Right lobe of liver (tissue), 4 donors: ENCODE measurements around the gene ADAM8.

Experiments
- POLR2A ChIP-seq: fragments of 450-650 bp; IDR thresholded peaks from one replicate; pipeline ENCODE4 v1.6.1; 2017; ENCODE audit warnings: antibody characterized with exemption, mild to moderate bottlenecking
- TF ChIP-seq, protein P1 (sequence below), 4 donors: fragments of 200-600 bp in 3 of 4; fragments of 450-650 bp in 1 of 4; IDR thresholded peaks; one replicate each; pipeline versions ENCODE4 v1.5.1 to v1.8.0; 2016 to 2022; ENCODE audit warnings: antibody characterized with exemption in 4 of 4, mild to moderate bottlenecking in 2 of 4
- donor health status: DM: no; HTN: no; CAD: no.
- donor health status: DM: no; HTN: no; CAD: no.
- donor health status: DM: no; HTN: yes; CAD: no.

DNA sequence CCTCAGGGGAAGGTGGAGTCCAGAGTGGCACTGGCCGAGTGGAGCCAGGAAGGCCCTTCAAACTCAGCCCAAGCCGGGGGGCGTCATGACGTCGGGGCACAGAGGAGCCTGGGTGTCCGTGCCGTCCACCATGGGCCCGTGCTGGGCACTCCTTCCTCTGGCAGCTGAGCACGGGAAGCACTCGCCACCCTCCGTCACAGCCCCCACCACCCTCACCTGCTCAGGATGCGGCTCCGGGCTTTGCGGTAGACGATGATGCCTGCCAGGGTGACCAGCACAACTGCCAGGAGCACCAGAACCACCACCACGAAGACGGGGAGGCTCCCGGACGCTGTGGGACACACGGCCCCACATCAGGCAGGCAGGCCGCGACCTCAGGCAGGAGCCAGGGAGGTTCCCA lies 8.1 kb downstream of the ADAM8 start:
- TF ChIP-seq, protein P1, sequence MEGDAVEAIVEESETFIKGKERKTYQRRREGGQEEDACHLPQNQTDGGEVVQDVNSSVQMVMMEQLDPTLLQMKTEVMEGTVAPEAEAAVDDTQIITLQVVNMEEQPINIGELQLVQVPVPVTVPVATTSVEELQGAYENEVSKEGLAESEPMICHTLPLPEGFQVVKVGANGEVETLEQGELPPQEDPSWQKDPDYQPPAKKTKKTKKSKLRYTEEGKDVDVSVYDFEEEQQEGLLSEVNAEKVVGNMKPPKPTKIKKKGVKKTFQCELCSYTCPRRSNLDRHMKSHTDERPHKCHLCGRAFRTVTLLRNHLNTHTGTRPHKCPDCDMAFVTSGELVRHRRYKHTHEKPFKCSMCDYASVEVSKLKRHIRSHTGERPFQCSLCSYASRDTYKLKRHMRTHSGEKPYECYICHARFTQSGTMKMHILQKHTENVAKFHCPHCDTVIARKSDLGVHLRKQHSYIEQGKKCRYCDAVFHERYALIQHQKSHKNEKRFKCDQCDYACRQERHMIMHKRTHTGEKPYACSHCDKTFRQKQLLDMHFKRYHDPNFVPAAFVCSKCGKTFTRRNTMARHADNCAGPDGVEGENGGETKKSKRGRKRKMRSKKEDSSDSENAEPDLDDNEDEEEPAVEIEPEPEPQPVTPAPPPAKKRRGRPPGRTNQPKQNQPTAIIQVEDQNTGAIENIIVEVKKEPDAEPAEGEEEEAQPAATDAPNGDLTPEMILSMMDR (IDR thresholded peaks at IDR 0.05) = no peak
- no peak for TF ChIP-seq POLR2A
